Epidermal melanocyte (primary cell): ENCODE results near the gene DNAJB6.

Experiments
- DNase-seq: peaks from one replicate; pipeline ENCODE4 v3.0.0; 2011; ENCODE audit warnings: low spot score; ENCODE audit not compliant: insufficient read length

DNAJB6 gene

DNA sequence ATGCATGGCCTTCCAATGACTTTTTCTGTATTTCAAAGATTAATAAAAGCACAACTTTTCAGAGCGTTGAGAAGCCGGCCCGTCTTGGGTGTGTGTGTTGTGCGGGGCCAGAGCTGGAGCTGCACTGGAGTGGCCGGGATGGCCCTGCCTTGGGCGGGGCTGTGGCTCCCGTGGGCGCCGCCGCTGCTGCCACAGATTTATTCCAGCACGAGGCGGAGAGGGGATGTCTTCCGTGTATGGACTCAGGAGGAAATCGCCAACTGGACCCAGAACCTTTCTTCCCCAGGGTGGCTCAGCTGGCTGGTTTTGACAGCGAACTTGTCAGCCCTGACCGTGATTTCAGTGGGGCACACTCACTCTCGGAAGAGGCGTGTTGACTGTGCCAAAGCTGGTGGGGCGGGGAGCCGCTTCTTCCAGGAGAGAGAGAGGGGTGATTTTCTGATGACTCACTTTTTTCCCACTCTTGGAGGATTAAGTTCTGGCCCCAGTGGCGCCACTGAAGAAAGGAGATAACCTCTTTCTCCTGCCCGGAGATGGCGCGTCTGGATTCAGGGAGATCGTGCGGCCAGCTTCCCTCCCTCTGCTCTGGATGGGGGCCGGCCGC, 72.4 kb downstream of the DNAJB6 start:
- no peak for DNase-seq

- DNase-seq: no peak
Measured at GRCh38 chr7:157409753-157410727, 73.2 kb downstream of the DNAJB6 start.

DNA sequence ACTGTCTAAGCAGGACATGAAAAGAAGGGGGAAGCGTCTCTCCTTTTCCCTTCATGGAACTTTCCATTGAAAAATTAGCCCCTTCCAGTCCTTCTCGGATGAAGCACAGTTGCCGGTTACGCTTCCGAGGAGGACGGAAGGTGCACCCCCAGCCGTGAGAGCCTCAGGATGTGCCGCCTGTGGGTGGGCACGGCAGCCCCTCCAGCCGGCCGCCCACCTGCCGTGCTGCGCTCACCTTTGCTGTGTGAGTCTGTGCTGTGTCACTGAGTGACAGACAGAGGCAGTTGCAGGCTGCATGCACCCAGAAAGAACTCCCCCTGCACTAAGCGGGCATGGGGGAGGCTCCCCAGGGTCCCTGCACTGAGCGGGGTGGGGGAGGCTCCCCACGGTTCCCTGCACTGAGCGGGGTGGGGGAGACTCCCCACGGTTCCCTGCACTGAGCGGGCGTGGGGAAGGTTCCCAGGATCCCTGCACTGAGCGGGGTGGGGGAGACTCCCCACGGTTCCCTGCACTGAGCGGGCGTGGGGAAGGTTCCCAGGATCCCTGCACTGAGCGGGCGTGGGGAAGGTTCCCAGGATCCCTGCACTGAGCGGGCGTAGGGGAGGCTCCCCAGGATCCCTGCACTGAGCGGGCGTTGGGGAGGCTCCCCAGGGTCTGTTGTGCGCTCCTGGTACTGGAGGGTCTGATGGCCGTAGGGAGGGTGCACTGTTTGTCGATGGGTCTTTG, 74.2 kb downstream of the DNAJB6 start:
- no peak for DNase-seq

GRCh38 chr7:157411580-157411979, 74.8 kb downstream of the DNAJB6 start:
- no peak for DNase-seq

- DNase-seq: no peak
Measured at GRCh38 chr7:157412021-157412443, 75.2 kb downstream of the DNAJB6 start.

DNA sequence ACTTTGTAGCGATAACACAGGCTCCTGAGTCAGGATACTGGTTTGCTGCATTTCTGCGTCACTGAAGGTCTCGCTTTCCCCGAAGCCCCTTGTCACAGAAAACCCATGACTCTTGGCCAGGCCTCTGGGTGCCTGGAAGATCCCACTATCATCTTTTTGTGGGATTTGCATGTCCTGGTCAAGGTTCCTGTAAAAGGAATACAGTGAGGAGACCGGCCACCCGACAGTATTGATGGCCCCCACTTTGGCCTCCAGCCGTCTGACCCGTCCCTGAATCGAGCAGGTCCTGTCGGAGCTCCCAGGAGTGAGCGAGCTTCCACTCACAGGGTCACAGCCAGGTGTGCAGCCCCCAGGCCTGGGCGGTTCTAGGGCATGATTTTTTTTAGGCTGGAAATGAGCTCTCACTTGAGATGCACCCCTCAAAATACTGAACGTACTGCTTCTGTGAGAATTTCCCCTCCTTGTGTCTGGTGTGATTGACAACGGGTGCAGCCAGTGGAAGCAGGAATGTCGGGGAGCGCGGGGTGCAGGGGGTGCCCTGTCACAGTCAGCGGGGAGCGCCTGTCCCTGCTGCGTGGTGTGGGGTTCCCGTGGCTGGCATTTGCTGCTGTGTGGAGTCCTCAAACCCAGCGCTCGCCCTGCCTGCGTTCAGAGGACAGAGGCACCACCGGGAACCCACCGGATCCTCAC, 75.8 kb downstream of the DNAJB6 start:
- DNase-seq: no peak

GRCh38 chr7:157413881-157414701, 77.3 kb downstream of the DNAJB6 start:
- no peak for DNase-seq

- no peak for DNase-seq
Measured at GRCh38 chr7:157414702-157415096, 77.9 kb downstream of the DNAJB6 start.

DNA sequence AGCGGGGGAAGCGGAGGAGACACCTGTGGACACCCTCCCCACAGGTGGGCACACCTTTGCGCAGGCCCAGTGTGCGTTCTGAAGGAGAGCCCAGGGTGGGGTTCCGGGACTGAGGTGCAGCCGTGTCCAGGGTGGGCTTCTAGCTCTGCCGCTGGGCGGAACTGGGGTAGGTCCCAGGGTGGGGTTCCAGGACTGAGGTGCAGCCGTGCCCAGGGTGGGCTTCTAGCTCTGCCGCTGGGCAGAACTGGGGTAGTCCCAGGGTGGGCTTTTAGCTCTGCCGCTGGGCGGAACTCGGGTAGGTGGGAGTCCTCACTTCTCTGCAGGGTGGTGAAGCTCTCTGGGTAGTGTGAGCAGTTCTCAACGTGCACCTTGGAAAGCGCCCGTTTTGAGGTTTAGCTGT, 78.7 kb downstream of the DNAJB6 start:
- no peak for DNase-seq

DNA sequence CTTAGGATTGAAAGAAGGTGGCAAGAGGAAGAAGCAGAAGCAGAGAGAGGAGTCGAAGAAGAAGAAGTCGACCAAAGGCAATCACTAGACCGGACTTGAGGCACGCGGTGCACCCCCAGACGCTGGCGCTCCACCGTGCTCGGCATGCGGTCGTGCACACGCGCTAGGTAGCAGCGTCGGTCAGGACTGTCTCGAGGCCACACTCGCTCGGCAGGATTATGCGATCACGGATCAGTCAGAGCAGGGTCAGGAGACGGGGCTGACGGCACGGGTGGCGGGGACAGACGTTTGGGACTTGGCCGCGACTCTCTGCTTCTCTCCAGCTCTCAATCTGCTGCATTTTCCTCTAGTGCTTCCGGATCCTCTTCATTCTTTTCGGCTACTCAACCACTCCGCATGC, 79.2 kb downstream of the DNAJB6 start:
- DNase-seq: no peak

DNA sequence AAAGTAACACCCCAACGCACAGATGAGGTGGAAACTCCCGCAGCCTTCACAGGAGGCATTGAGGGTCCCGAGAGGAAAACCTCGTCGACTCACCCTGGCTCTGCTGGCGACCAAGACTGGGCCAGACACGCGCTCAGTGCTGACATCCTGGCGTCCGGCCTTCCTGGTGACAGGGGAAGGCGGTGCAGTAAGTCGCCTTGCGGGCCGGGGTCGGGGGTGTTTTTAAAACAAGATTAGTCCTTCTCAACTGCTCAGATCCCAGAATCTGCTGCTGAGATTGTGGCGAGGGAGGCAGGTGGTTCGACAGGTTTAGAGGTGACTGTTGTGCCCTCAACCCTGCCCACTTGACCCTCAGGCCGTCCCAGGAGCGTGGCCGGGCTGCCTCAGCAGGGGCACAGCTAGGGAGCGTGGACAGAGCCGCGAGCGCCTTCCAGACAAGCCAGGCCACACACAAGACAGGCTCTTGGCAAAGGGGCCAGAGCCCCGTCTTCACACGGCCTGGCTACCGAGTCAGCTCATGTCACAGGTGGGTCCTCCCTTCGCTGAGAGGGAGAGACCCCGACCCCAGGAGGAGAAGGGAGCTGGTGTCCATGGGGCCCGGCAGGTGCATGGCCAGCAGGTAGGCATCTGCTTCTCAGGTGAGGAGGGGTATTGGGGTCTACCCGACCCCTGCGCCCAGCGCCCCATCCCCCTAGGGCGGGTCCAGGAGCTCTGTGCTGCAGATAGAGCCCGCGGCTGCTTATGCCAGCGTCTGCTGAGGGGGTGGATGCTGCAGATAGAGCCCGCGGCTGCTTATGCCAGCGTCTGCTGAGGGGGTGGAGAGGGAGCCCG, 81.6 kb downstream of the DNAJB6 start:
- DNase-seq: no peak

DNA sequence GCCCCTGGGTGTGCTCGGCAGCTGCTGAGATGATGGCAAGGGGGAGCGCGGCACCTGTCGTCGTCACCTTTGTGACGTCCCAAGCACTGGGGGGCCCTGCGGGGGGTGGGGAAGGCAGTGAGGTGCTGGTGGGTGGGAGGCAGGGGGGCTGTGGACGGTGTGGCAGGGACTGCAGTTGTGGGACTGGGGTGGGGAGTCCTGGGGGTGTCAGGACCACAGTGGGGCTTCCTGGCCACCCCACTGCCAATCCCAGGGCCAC, 82.2 kb downstream of the DNAJB6 start:
- DNase-seq: no peak

GRCh38 chr7:157422279-157422678, 85.5 kb downstream of the DNAJB6 start:
- no peak for DNase-seq

- no peak for DNase-seq
Measured at GRCh38 chr7:157423348-157423747, 86.5 kb downstream of the DNAJB6 start.

DNA sequence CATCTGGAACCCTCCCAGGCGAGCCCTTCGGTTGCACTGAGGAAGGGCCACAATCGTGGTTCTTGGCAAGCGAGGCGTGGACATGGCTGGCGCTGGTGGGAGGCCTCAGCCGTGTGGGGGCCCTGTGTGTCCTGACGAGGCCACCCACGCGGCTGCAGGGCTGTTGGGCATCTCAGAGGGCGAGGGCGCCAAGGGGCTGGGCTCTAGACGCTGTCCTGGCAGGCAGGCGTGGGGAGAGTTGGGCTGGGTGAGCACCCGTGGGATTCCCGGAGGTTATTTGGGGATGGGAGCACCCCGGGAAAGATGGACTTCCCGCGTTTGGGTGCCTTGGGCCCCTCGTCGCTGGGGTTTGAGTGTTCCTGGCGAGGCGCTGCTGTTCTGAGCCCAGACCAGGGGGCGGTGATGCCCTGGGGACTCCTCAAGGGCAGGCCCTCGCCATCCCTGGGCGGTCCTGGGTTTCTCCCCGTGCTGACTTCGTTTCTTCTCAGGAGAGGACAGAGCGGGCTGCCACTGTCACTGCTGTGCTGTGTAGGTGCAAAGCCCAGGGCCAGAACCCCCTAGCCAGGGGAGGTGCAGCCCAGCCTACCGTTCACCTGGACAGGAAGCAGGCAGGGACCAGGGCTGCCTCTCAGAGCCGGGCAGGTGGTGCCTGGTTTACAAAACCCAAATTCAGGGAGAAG, 87.2 kb downstream of the DNAJB6 start:
- no peak for DNase-seq

DNA sequence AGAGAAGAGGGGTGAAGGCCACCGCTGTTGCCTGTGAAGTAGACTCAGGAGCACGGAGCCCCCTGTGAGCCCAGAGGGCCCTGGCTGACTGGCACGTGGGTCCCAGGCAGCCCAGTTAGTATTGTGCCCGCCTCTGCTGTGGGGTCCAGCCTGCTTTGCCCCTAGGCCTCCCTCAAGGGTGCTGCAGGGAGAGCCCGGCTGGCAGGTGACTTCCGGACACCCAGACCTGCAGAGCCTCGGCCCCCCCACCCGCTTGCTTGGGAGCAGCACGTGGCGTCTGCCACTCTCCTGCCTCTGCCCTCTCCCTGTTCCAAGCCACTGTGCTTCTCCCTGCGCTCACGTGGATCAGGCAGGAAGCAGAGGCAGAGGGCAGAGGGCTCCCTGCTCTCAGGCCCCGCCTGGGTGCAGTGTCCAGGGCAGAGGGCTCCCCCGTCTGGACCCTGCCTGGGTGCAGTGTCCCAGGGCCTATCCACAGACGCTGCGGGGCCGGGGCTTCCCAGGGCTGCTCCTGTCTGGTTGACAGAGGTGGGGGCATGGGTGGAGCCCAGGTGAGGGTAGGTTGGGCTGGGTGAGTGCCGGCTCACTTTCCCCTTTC, 88.4 kb downstream of the DNAJB6 start:
- DNase-seq: no peak

DNA sequence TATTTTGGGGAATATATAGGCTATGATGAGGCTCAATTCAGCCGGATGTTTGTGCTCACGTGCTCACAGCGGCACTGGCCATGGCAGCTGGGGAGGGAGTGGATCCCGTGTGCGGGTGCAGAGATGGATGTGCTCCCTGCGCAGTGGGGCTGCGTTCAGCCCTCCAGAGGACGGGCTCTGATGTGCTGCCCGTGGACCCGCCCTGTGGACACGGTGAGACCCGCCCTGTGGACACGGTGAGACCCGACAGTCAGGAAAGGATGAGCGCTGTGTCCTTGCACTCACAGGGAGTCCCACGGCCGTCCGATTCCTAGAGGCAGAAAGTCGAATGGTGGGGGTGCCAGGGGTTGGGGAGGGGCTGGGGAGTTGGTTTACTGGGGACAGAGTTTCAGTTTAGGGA, 89.0 kb downstream of the DNAJB6 start:
- DNase-seq: no peak

GRCh38 chr7:157426463-157427301, 89.9 kb downstream of the DNAJB6 start:
- no peak for DNase-seq
